Measurements from ENCODE around the gene NPR2. TPM values are rescaled to one million over a fixed set of nuclear protein-coding genes. Genes with fewer than 3 reads are reported as not detected.
A peak's percentile ranks its signal among the peaks of the same experiment; 100 is the strongest.

NPR2 gene
- total and polyA plus RNA-seq, 2 of the 13 experiments (the other 11 are each of a cell fraction or from before 2014, with no cell fraction given) = 7.4 to 9.4 TPM

GRCh38 chr9:35814106-35814840 is 22.9 kb downstream of the NPR2 start:
- ATAC-seq = peak; percentile 53
- intact Hi-C loops (cut with micrococcal nuclease; ENCODE audit: unreplicated experiment) = no loop called here
- no peaks in the 10 kb centered on the region for H3K9me3 ChIP-seq (ENCODE audit: low read length)
- TF ChIP-seq YY1 (IDR thresholded peaks at IDR 0.05; ENCODE audit: insufficient read depth, insufficient replicate concordance, low read depth, low read length) (no peak), ZNF704 (CRISPR knock-in tag; IDR thresholded peaks at IDR 0.05; ENCODE audit: borderline replicate concordance) (peak; percentile 47; the same call in 1 of the 2 replicates), ZNF232 (CRISPR knock-in tag; IDR thresholded peaks at IDR 0.05; ENCODE audit: borderline replicate concordance) (peak; percentile 61; the same call in 1 of the 2 replicates), ZBTB4 (CRISPR knock-in tag; IDR thresholded peaks at IDR 0.05; ENCODE audit: borderline replicate concordance) (no peak), JUNB (CRISPR knock-in tag; IDR thresholded peaks at IDR 0.05; ENCODE audit: borderline replicate concordance) (no peak), ZMAT3 (CRISPR knock-in tag; conservative IDR thresholded peaks at IDR 0.05) (no peak), ZFP36L1 (CRISPR knock-in tag; IDR thresholded peaks at IDR 0.05) (no peak; the same call in 1 of the 2 replicates), NFIC (IDR thresholded peaks at IDR 0.05; ENCODE audit: low read length) (no peak), NONO (IDR thresholded peaks at IDR 0.05) (no peak), NONO (CRISPR knock-in tag; conservative IDR thresholded peaks at IDR 0.05) (no peak), ZNF282 (IDR thresholded peaks at IDR 0.05; ENCODE audit: partially characterized antibody) (no peak), ISL2 (CRISPR knock-in tag; IDR thresholded peaks at IDR 0.05) (no peak), ATF2 (CRISPR knock-in tag; IDR thresholded peaks at IDR 0.05) (peak; percentile 96), ATF1 (CRISPR knock-in tag; IDR thresholded peaks at IDR 0.05) (no peak; the same call in 1 of the 2 replicates), TCF12 (IDR thresholded peaks at IDR 0.05) (no peak), TCF12 (CRISPR knock-in tag; IDR thresholded peaks at IDR 0.05) (no peak), ZFP1 (CRISPR knock-in tag; IDR thresholded peaks at IDR 0.05) (no peak), ZNF572 (CRISPR knock-in tag; IDR thresholded peaks at IDR 0.05) (no peak), ZNF253 (CRISPR knock-in tag; IDR thresholded peaks at IDR 0.05; ENCODE audit: borderline replicate concordance) (no peak), KLF6 (CRISPR knock-in tag; IDR thresholded peaks at IDR 0.05) (0 out of 2 replicates have a peak, but pooled peaks have one; percentile 16)

More at GRCh38 chr9:35814106-35814840, 22.9 kb downstream of the NPR2 start:
- Histone ChIP-seq H3K9ac (ENCODE audit: insufficient read depth, low read depth, low read length) (peak overlapping the region; percentile 98), H3K4me2 (ENCODE audit: low read depth, low read length) (peak overlapping the region; percentile 77), H3K4me1 (ENCODE audit: insufficient read depth, low read length) (peaks cover 44% of the 10 kb centered on the region), H3K79me2 (ENCODE audit: insufficient read depth, low read length) (peaks cover 5% of the 10 kb centered on the region), H2AFZ (ENCODE audit: low read length) (no peak overlapping the region), H3K4me3 (replicated peaks in 1 of 3; ENCODE audit: insufficient read depth in 1 of 3, low read depth in 2 of 3, low read length in 3 of 3) (peak overlapping the region; percentile 68 to 86 (median 86)), H3K27me3 (ENCODE audit: control insufficient read depth in 1 of 2, insufficient read depth in 2 of 2, low read length in 2 of 2) (no peaks in the 10 kb centered on the region), H3K36me3 (replicated peaks in 1 of 2; ENCODE audit: control insufficient read depth in 1 of 2, insufficient read depth in 2 of 2, low read length in 2 of 2) (0 out of 5 replicates have a peak, but pooled peaks cover 0 to 4% of the 10 kb centered on the region in 2 experiments), H3K27ac (ENCODE audit: extremely low read length, insufficient read depth, low read length) (peak overlapping the region; percentile 99), H4K20me1 (ENCODE audit: insufficient read depth, low read length) (no peaks in the 10 kb centered on the region)
- under 1% methylated on average over 10 of the region's 29 CpGs for WGBS (ENCODE audit: low lambda C conversion rate)
- in situ Hi-C loops (cut with HindIII; ENCODE audit: extremely low pct_ligation_motif_present, low pct_unique_long_range_greater_than_20kb) = no loop called here
- CTCF ChIA-PET (ENCODE audit: low intra/inter-chr PET ratio, low total read pairs) = interaction anchor here (1.7 kb wide), 1 partner anchor 24 kb away, joined by 14 read pairs; no protein-coding TSS in a partner anchor
- DNase-seq (ENCODE audit: low spot score) (peak; percentile 84), FAIRE-seq (peak; percentile 98)
- BruUV-seq (replicated peaks) = TSS peak; percentile 85
- POLR2A ChIA-PET = interaction anchor here (0.6 to 2.1 kb wide), 23 partner anchors 12 to 444 kb away, joined by 3 to 16 read pairs (median 3); partner anchors contain the start of genes CCDC107, CREB3, FAM221B and GBA2
